TTC549 (cell line): ENCODE measurements around the gene CDA.

Experiments used
- FAIRE-seq: peaks from 2 replicates; lab custom pipeline; 2012; peaks lifted over from hg19 to GRCh38; lab: Jason Lieb, UNC

The CDA gene

GRCh38 chr1:20588634-20589225, at the start of gene CDA:
Gene CDA, plus strand, starts transcription at chr1:20589097. Its CDS starts 33 bp downstream, at chr1:20589130.
- no peak for FAIRE-seq

GRCh38 chr1:20540281-20540680, 48.6 kb upstream of the CDA start:
- no peak for FAIRE-seq

- no peak for FAIRE-seq
These were observed 42.3 kb upstream of the CDA start for GRCh38 chr1:20546637-20547036.

DNA sequence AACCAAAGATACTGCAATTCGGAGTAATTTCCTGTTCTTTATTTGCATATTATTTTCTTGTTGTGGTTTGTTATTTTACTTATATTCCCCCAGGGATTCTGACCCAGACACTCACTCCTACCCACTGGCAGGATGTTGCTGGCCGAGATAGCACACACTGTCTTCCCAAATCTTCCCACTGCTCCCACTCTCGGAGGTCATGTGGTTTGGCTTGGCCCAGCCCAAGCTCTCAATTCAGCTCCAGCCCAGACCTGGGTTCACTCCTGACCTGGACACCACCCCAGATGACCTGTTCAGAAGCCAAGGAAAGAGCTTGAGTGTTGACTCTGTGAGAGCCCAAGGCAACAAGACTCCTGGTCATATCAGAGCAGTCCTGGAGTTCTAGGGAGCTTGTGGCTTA, 37.7 kb upstream of the CDA start:
- no peak for FAIRE-seq

DNA sequence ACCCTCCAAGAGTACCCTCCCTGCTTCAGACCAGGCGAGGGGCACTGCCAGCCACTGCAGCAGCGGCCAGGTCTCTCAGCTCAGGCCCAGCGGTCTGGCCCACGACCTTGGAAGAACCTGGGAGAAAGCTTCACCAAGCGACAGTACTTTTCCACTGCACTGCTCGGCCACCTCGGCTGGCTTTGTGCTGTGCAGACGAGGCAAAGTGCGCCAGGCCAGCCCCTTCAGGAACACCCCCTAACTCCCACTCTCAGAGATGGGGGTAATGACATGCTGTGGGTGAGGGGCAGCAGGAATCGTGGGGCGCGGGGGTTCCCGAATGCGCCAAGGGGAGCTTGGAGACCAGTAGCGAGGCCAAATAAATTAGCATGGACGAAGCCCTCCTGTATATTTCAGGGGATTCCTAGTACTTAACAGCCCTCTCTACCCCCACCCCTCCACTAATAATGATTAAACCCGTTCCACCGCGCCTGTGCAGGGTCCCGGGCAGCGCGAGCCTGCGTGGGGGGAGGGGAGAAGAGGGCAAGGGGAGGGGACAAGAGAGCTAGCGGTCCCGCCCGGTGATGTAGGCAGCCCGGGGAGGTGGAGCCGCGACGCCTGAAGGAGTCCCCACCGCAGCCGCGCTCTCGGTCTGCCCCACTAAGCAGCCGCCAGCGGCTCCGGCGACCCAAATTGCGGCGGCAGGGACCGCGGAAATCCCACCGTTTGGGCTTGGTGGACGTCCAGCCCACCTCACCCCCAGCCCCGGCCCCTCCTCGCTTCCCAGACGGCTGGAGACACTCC, 36.8 kb upstream of the CDA start, which contains the start of gene FAM43B:
Gene FAM43B (plus strand): TSS at position 629 of the 783 bp plus-strand sequence. CDS start 401 bp downstream, outside the sequence.
- no peak for FAIRE-seq

DNA sequence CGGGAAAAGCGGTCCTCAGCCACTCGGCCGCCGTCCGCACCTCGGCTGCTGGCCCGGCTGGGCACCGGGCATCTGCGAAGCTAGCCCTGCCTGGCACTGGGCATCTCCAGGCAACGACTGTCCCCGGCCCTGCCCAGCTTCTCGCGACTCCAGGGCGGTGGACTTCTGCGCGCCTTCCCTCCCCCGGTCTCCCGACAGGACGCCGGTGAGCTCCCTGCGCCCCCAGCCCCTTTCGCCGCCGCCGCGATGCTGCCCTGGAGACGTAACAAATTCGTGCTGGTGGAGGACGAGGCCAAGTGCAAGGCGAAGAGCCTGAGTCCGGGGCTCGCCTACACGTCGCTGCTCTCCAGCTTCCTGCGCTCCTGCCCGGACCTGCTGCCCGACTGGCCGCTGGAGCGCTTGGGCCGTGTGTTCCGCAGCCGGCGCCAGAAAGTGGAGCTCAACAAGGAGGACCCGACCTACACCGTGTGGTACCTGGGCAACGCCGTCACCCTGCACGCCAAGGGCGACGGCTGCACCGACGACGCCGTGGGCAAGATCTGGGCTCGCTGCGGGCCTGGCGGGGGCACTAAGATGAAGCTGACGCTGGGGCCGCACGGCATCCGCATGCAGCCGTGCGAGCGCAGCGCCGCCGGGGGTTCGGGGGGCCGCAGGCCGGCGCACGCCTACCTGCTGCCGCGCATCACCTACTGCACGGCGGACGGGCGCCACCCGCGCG, 36.0 kb upstream of the CDA start:
- no peak for FAIRE-seq

DNA sequence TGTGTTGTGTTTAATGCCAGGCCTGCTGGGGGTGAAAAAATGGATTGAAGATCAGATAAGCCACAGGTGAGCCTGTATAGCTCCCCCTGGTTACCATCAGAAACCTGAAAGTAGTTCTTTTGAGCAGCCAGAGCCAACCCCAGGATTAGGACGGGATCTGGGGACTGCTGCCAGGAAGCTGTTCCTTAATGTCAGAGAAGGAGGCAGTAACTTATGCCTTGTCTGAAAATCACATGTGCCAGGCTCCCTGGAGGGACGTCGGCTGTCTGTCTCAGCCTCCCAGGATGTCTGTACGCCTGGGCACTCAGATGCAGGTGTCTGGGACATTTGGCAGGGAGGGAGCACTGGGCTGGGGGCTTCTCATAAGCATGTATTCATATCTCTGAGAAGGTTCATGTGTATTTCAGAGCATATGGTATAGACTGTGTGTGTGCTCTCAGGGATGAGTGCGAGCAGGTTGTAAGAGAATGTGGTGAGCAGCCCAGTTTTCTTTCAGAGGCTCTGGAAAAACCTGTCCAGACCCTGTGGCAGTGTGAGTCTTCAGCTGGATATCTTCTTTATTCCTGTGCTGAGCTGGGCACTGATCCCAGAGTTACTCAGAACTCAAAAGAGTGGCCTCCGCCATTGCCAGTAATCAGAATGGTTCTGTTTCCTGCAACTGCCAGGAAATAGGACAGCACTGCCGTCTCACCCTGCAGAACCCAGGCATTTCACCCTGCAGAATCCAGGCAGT, 33.7 kb upstream of the CDA start:
- FAIRE-seq, result no peak

GRCh38 chr1:20555758-20556120, 33.2 kb upstream of the CDA start:
- no peak for FAIRE-seq

GRCh38 chr1:20558191-20558590, 30.7 kb upstream of the CDA start:
- FAIRE-seq, result no peak

DNA sequence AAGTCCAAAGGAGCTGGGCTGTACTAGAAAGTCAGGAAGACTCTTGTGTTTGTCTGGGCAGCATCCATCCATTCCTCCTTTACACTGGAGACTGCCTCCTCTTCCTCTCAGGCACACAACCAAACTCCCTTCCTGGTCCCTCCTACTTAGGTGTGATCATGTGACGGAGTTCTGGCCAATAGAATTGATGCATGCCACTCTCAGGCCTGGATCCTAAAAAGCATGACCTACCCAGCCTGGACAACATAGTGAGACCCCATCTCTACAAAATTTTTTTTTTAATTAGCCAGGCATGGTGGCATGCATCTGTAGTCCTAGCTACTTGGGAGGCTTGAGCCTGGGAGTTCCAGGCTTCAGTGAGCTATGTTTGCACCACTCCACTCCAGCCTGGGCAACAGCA, 27.9 kb upstream of the CDA start:
- no peak for FAIRE-seq

- FAIRE-seq, result no peak
These were observed 23.7 kb upstream of the CDA start for GRCh38 chr1:20565234-20565633.

- no peak for FAIRE-seq
These were observed 19.3 kb upstream of the CDA start for GRCh38 chr1:20569523-20570098.

GRCh38 chr1:20571427-20571826, 17.5 kb upstream of the CDA start:
- no peak for FAIRE-seq

DNA sequence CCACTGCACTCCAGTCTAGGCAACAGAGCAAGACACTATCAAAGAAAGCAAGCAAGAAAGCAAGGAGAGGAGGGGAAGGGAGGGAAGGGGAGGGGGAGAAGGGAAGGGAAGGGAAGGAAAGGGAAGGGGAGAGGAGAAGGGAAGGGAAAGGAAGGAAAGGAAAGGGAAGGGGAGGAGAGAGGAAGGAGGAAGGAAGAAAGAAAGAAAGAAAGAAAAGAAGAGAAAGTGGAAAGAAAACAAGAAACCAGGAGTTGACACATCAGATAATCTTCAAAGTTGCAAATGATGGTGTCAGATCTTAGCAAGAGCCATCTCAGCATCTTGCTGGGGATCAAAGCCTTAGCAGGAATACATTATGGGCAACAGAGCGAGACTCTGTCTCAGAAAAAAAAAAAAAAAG, 14.9 kb upstream of the CDA start:
- no peak for FAIRE-seq

DNA sequence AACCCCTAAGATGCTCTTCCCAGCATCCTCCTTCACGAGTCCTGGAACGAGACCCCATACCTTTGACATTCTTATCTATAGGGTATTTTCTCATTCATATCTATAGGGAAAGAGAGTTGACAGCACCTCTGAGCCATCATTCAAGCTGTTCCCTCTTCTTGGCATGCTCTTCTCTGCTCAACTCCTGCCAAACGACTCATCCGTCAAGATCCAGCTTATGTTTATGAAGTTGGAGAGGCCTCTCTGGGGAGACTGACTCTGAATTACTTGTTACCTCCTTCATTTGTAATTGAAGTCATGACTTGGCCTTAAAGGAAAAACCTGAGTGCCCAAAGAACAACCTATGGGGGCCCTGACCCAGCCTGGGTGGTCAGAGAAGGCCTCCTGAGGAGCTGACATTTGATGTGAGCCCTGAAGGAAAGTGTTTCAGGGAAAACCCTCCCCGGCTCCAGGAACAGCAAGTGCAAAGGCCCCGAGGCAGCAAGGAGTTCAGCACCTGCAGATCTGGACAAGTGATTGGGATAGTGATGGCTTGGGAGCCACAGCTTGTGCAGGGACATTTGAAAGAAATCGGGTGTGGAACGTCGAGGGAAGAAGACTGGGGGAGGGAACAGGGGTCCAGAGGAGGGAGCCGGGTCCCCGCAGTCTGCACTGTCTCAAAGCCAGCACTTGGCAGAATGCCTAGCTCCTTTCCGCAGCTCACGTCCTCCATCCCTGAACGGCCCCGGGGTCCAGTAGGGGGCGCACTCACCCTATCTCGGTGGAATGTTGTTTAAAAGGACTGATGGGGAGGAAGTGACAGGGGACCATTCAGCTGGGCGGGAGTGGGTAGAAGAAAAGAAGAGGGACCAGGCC, 14.0 kb upstream of the CDA start:
- no peak for FAIRE-seq

DNA sequence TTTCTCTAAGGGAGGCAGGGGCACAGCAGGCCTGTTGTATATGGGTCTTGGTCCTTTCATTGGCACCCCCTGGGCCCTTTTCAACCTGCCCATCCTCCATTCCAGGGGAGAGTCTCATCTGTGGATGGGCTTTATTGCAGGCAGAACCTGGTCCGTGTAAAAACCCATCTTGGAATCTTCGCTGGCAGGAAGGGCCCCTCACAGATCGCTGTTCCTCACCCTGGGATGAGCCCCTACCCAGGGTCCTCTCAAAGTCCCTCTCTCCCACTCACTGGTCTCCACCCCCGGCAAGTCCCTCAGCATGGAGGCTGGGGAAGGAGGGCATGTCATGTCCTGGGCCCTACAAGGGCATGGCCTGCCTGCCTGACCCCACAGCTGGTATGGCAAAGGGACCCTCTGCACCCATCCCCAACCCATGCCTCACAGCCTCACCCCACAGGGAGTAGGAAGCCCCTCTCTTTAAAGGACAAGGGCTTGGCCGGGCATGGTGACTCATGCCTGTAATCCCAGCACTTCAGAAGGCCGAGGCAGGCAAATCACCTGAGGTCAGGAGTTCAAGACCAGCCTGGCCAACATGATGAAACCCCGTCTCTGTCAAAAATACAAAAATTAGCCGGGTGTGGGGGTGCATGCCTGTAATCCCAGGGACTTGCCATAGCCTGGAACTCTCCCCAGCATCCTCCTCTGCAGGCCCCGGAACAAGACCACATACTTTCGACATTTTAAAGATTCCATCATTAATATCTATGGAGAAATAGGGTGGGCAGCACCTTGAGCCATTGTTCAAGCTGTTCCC, 13.2 kb upstream of the CDA start:
- no peak for FAIRE-seq

GRCh38 chr1:20578062-20578461, 10.8 kb upstream of the CDA start:
- FAIRE-seq, result no peak

- no peak for FAIRE-seq
These were observed 10.0 kb upstream of the CDA start for GRCh38 chr1:20578721-20579395.

DNA sequence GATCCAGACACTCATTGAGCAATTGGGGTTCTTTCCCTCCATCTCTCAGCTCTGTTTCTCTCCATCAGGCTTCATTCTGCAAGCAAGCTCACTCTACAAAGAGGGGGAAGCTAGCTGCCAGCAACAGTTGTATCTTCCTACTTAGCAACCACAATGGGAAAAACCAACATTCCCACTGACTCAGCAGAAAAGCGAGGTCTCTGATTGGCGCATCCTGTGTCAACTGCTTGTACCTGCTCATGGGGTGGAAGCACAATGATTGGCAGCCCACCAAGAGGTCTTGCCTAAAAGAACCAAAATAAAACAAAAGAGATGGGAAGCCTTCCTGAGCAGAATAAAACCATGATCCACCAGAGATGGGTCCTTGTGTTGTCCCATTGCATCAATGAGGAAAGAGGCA, 4.0 kb upstream of the CDA start:
- no peak for FAIRE-seq
